OCI-M1 (cell line): ENCODE measurements around the gene FARP1.

Experiments
- DNase-seq: peaks from one replicate; lab custom pipeline; 2025; lab: John Stamatoyannopoulos, UW

FARP1 gene

GRCh38 chr13:98284679-98285078 lies 141.8 kb downstream of the FARP1 start:
- DNase-seq: no peak

GRCh38 chr13:98285317-98285716 lies 142.4 kb downstream of the FARP1 start:
- DNase-seq: no peak

- DNase-seq: no peak
These were observed 143.1 kb downstream of the FARP1 start for GRCh38 chr13:98285852-98286594.

GRCh38 chr13:98286799-98287198 lies 143.9 kb downstream of the FARP1 start:
- peak; percentile 3 for DNase-seq

- no peak for DNase-seq
These were observed 145.3 kb downstream of the FARP1 start for GRCh38 chr13:98288211-98288610.

GRCh38 chr13:98289339-98289945 lies 146.5 kb downstream of the FARP1 start:
- DNase-seq: no peak

- DNase-seq: no peak
These were observed 147.4 kb downstream of the FARP1 start for GRCh38 chr13:98290261-98290660.

- DNase-seq: no peak
These were observed 148.8 kb downstream of the FARP1 start for GRCh38 chr13:98291658-98292057.

- DNase-seq: no peak
These were observed 150.2 kb downstream of the FARP1 start for GRCh38 chr13:98293103-98293502.

- no peak for DNase-seq
These were observed 150.8 kb downstream of the FARP1 start for GRCh38 chr13:98293570-98294142.

- DNase-seq: no peak
These were observed 152.5 kb downstream of the FARP1 start for GRCh38 chr13:98295371-98295770.

GRCh38 chr13:98297051-98297450 lies 154.2 kb downstream of the FARP1 start:
- DNase-seq: no peak

GRCh38 chr13:98297745-98298144 lies 154.9 kb downstream of the FARP1 start:
- DNase-seq: no peak

GRCh38 chr13:98298599-98298998 lies 155.7 kb downstream of the FARP1 start:
- no peak for DNase-seq

GRCh38 chr13:98299235-98299965 lies 156.5 kb downstream of the FARP1 start:
- no peak for DNase-seq

GRCh38 chr13:98299966-98300350 lies 157.1 kb downstream of the FARP1 start:
- no peak for DNase-seq

- DNase-seq: no peak
These were observed 158.2 kb downstream of the FARP1 start for GRCh38 chr13:98300956-98301641.

- DNase-seq: no peak
These were observed 158.8 kb downstream of the FARP1 start for GRCh38 chr13:98301721-98302120.

GRCh38 chr13:98303858-98304257 lies 161.0 kb downstream of the FARP1 start:
- no peak for DNase-seq

GRCh38 chr13:98305670-98306069 lies 162.8 kb downstream of the FARP1 start:
- DNase-seq: no peak

- no peak for DNase-seq
These were observed 164.7 kb downstream of the FARP1 start for GRCh38 chr13:98307463-98308085.
